NOMO-1 treated with DMSO at 0.1 percent for 48 hours (cell line): ENCODE data around the gene B4GALNT3.

ENCODE experiments used
- DNase-seq: peaks from one replicate; lab custom pipeline; 2025; ENCODE audit not compliant: unreplicated experiment; lab: John Stamatoyannopoulos, UW

B4GALNT3 gene

DNA sequence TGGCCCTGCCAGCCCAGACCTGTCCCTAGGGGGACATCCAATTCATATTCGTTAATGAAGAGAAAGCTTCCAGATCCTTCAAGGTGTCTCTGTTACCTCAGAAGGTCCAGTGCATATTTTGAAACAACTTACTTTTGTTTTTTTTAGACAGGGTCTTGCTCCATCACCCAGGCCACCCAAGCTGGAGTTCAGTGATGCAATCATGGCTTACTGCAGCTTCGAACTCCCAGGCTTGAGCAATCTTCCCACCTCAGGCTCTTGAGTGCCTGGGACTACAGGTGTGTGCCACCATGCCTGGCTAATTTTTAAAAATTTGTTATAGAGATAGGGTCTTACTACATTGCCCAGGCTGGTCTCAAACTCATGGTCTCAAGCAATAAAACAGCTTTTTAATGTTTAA lies 48.4 kb downstream of the B4GALNT3 start:
- DNase-seq, result no peak

DNA sequence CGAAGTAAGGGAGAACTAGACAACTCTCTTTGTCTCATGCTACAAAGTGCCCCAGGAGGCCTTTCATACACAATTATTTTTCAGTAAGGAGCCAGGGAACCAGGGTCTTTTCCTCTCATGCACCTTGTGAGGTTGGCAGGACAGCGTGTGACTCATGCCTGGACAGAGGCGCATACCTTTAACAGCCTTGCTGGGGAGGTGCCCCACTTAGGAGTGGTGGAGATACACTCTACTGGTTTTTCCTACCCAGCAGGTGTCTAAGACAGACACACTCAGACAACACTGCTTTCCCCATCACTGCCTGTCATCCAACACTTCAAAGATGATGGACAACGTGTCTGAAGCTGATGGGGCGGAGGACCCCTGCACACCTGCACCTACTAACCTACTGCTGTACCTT lies 49.1 kb downstream of the B4GALNT3 start:
- no peak for DNase-seq

DNA sequence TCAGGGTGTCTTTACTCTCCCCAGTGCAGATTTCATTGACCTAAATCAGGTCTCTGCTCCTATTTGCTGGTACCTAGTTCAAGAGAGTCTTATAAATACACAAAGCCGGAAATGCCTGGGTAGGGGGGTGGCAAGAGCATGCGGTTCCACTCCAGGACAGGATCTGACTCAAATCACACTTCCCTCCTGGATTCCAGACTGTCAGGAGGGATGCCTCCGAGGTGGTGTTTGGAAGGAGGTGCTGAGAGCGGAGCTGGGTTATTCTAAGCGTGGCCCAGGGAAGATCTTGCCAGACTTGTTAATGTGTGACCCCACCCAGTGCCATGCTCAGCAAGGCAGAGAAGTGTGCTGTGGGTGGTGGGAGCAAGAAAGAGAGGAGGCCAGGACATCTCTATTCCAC lies 49.8 kb downstream of the B4GALNT3 start:
- no peak for DNase-seq

DNA sequence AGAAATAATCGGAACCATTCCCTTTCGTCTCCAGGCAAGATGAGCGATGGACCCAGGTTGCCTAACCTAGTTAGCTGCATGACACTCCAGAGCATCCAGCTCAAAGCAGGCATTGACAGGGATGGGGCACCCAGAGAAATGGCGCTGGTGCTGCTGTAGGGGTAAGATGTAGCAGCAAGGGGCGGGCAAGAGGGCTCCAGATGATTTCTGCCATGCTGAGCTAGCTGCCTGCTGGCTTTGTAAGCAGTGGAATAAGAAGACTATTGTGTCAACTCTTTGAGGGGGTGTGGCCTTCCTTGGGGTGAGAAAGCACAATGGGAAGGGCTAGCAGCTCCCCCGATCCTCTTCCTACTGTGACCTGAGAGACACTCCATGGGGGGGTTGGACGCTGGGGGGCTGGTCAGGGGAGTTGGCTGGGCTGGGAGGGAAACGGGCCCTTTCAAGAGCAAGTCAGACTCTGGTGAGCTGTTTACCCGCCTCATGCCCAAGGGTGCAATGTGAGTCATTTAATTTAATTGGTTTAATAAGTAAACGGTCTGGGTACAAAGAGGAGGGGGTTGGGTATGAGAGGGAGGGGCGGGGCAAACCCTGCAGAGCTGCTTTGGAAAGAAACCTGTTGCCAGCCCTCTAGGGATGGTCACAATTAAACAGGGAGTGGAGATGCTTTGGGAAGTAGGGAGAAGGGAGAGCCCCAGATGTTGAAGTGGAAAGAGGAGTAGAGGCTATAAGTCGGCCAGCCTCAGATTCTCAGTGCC lies 50.5 kb downstream of the B4GALNT3 start:
- DNase-seq, result no peak

DNA sequence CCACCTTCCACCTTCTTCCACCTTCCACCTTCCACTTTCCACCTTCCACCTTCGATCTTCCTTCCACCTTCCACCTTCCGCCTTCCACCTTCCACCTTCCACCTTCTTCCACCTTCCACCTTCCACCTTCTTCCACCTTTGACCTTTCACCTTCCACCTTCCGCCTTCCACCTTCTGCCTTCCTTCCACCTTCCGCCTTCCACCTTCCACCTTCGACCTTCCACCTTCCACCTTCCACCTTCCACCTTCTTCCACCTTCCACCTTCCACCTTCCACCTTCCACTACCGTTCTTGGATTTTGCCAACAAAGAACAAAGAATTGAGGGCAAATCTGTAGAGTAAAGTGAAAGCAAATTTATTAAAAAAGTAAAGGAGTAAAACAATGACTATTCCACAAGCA lies 53.2 kb downstream of the B4GALNT3 start:
- no peak for DNase-seq

DNA sequence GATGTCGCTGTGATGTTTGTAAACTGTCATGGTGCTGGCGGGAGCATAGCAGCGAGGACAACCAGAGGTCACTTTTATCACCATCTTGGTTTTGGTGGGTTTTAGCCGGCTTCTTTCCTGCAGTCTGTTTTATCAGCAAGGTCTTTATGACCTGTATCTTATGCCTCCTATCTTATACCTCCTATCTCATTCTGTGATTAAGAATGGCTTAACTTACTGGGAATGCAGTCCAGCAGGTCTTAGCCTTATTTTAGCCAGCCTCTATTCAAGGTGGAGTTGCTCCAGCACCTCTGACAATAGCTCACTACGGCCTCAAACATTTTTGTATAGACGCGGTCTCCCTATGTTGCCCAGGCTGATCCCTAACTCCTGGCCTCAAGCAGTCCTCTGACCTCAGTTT lies 53.7 kb downstream of the B4GALNT3 start:
- DNase-seq, result no peak

DNA sequence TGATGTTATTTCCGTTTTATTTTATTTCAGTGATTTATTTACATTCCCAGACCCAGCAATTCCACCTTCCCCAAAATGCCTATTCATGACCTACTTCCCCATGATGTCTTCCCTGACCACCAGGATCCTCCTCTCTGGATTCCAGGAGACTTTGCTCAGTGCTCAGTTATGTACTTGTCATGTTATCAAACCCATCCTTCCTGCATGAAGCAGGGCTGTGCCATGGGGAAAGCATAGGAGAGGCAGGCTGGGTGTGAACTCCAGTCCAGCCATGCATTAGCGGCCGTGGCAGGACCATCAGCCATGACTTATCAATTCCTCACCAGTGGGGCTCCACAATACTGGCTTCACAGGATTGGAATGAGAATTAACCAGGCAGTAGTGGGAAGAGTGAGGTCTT lies 57.8 kb downstream of the B4GALNT3 start:
- no peak for DNase-seq

DNA sequence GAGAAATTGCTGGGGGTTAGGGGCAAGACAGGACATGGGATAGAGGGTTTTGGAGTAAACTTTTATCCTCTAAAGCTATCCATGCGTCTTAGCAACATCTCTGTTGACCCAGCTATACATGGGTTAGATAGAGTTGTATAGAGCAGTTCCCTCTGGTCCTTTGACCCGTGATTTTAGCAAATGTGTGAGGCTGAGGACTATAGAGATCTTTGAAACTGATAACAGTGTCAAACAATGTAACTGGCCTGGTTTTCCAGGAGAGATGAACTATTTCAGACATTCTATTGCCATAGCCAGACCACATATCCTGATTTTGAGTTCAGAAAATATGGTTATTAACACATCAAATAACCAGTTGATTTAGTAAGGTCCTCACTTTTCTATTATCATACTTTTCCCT lies 60.4 kb downstream of the B4GALNT3 start:
- DNase-seq, result no peak

DNA sequence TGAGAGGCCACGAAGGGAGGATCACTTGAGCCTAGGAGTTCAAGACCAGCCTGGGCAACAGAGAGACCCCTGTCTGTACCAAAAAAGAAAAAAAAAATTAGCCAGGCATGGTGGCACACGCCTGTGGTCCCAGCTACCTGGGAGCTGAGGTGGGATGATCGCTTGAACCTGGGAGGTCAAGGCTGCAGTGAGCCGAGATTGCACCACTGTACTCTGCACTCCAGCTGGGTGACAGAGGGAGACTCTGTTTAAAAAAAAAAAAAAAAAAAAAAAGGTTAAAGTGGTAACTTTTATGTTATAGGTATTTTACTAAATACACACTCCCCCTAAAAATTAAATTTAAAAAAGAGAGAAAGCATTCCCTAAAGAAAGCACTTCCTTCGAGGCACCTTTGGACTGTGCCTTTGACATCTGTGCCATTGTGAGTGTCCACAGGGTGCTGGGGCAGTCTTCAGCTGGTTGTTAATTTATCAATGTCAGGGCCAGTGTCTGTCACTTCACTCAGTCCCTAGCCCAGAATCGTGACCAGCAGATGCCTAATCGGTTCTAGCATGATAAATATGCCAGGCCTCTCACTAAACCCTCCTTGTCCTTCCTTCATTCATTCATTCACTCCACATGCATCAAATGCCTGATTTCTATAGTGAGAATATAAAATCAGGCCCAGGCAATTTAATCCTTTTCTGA lies 63.1 kb downstream of the B4GALNT3 start:
- DNase-seq, result no peak

DNA sequence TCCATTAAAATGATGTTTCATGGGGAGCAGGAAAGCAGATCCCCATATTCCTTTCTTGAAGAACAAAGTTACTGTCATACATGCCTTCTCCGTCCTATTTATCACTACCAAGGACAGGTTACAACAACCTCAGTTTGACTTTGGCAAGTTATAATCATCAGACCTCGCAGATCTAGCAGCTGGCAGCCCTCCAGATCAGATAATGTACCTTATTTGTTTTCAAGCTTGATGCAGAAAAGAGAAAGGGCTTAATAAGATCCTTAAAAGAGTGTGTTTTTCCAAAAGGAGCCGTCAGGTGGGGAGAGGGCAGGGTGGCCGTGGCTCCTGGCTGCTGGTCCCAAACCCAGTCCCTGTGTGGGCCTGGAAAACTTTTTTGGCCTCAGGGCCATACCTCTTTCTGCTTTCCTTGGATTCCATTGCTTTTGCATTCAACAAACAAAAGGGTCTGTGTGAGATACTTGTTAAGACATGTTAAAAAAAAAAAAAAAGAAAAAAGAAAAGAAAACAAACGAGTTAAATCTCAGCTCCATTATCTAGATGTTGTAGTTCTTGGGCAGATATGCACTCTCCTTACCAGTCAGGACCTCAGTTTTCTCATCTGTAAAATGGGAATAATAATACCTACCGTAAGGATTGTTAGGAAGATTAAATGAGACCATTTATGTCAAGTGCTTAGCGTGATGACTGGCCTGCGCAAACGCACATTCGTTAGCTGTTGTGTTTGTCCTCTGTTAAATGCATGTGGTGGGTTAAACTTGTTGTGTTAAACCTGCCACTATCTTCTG lies 64.6 kb downstream of the B4GALNT3 start:
- no peak for DNase-seq

DNA sequence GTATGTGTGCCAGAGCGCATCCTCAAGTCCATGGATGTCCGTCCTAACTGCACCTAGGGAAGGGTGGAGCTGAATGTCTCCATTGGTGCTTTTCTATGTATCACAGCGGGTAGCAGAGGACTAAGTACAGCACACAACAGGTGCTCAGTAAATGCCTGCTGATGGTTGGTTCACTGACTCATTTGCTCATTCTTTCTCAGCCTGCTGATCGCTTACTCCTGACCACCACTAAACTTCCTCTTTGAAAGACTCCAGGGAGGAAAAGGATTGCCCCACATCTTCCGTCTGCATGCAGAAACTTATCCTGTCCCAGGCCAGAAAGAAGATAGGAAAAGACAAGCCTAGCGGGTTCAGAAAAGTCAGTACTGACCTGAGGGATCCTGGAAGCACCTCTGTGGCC lies 66.3 kb downstream of the B4GALNT3 start:
- DNase-seq, result peak; percentile 63

DNA sequence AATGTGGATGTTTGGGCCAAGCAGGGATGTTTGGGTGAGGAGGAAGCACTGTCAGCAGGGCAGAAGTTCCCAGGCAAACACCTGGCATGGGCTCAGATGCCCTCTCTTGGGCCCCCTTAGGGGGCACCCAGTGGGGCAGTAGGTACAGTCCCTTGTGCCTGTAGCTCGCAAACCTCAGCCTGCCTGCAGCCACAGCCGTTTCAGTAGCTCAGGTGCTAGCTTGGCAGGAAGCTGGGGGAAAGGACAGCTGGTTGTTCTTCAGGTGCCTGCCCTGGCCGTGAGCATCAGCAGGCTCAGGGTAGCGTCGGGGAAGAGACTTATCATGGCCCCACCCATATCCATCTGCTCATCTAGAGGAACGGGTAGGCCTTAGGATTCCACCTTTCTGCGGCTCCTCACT lies 67.5 kb downstream of the B4GALNT3 start:
- no peak for DNase-seq

DNA sequence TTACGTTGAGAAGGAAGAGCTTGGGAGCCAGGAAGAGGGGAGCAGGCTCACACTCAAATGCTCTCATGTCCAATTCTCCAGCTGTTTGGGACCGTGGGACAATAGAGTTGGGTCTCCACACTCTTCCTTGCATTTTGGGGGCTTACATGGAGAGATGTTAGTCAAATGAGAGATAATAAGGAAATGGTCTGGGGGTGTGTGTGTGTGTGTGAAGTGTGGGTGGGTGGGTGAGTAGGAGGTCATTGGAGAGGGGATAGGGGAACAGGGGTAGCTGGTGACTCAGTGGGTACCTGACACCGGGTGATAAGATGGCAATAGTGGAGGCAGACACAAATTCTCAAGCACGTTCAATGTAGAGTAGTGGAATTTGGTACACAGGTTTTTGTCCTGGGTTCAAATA lies 68.0 kb downstream of the B4GALNT3 start:
- no peak for DNase-seq

DNA sequence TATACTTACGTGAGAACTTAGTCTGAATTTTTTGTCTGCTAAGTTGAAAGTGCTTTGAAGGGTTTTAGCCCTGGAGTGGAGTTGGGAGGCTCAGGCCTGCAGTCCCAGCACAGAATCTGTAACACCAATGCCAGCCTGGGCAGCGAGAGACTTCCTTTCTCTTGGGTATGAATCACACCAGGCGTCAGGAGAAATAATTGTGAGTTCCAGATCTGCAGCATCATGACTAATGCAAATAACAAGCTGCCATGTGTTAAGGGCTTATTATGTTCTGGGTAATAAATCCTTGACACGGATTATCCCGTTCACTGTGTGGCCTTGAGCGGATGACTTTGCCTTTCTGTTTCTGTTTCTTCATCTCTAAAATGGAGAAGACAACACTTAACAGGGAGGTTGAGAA lies 70.6 kb downstream of the B4GALNT3 start:
- no peak for DNase-seq

DNA sequence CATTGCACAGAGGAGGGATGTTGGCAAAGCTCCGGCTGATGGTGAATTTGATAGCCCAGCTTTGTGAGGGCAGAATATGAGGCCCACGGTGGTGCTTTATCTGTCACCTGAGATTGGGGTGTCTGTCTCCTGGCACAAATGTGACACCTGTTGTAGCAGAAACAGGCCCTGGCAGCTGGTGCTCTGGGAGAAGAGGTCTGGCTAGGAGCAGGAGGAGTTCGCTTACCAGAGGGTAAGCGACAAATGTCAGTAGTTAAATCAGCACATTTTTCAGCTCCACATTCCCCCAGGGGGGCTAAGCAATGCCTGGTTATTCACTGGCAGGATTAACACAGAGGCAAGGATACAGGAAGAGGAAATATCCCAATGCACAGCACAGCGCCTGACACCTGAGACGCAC lies 71.1 kb downstream of the B4GALNT3 start:
- no peak for DNase-seq

DNA sequence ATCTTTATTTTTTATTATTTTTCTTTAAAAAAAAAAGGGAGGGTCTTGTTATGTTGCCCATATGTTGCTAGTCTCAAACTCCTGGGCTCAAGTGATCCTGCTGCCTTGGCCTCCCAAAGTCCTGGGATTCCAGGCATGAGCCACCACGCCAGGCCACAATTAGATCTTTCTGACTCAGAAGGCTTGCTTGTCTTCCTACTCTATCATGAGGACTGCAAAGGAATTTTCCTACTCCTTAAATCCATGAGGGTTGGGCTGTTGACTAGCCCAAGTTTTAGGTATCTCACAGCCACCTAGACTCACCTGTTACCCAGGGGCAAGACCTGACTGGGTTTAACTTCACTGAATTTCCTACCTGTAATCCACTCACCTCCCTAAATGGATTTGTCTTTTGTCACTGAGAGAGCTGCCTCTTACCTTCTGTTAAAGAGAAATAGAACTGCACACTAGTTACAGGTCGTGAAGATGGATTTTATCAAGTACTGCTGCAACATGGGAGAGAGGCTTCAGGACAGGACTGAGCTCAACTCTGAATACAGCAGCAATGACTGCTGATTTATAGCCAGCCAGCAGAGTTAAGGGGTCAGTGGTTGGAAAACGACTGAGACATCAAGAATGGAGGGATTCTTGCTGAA lies 72.3 kb downstream of the B4GALNT3 start:
- no peak for DNase-seq

DNA sequence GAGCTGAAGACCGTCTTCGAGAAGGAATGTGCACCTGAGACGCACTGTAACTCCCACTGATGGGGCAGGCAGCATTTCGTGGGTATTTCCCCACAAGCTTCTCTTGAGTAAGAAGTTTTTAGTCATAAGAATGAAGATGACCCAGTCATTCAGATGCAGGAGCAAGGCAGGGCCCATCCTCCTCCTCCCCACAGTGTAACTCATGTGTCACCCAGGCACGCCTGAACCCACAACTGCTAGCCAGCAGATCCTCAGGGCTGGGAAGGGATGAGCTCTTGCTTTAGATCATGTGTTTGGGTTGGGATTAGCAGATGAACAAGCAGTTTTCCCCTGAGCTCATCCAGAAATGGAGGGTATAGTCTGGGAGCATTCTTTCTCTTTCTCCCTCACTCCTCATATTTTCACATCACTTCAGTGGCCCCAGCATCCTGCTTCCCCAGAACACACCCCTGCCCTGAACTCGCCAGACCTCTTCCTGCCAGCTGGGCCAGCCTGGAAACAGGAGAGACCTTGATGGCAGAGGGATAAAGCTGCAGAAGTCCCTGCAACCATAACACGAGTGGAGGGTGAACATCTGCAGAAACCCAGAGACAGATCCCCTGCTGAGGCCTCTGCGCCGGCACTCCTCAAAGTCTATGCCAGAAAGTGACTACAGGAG lies 73.3 kb downstream of the B4GALNT3 start:
- DNase-seq, result no peak

DNA sequence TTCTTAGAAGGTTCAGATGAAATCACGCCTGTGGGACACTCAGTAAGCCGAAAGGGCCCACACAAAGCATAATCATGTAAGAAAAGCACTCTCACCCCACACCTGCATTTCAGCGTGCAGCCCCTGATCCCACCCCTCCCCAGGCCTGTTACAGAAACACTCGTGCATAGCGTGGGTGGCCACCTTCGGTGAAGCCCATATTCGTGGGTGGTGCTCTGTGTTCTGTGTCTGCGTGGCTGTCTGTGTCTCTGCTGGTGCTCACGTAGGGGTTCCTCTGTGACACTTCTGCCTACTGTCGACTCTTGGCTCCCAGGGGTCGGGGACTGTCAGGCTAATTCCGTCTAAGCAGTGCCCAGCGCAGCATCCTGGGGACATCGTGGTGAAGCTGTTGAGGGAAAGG lies 74.0 kb downstream of the B4GALNT3 start:
- no peak for DNase-seq

DNA sequence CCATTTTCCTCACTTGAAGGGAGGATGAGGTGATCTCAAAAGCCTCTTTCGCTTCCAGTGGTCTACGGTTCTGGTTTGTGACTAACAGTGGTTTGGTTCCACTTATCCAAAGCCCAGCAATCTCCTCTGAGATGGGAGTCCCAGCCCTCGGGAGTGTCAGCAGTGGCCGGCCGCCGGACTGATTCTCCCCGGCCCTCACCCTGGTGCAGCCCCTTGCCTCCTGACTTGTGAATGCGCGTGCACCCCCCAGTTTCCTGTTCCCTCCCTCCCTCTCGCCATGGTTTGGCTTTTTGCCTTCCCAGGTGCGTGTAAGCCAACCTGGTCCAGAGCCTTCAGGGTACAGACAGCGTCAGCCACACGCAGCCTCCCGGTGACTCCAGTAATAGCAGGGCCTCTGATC lies 74.5 kb downstream of the B4GALNT3 start:
- DNase-seq, result no peak

DNA sequence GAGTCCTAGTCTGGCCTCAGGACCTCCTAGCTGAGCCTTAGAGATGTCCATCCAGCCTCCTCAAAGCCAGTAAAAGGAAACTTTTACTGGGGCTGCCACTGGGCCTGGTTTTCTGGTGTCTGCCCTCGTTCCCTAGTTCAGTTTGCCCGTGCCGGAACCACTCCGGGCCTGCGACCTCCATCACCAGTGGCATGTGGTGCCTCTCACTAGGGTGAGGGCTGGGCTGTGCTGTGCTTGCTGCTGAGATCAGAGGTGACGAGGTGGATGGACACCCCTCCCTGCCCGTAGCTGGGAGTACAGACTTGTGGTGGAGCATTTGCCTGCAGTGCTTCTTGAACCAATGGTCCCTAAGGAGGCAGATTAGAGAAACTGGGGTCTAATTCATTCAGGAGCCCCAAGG lies 75.7 kb downstream of the B4GALNT3 start:
- DNase-seq, result no peak

DNA sequence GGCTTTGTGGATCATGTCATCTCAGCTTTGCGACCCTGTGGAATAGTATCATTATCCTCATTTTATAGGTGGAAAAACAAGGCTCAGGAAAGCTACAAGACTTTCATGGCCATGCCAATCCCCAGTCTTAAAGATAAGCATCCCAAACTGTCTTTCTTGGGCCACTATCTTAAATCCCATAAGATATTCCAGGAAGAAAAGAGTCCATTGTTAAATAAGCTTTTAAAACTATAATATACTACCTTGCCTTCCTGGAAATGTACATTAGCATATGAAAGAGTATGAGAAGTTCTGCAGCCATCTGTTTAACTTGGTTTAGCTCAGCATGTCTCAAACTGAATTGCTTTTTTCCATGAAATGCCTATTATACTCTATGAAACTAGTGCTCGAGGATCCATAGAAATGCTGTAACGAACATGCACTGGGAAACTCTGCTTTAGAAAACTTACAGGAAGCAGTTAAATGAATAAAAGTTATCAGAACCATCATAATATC lies 77.1 kb downstream of the B4GALNT3 start:
- DNase-seq, result no peak
